Neuron (in vitro differentiated cells): ENCODE data around the gene AGBL4.

Experiments used
- H2AFZ ChIP-seq: one replicate; pipeline ENCODE4 v1.6.1; 2013; ENCODE audit warnings: low read depth, mild to moderate bottlenecking, inconsistent platforms, low read length, moderate library complexity
- H3K27me3 ChIP-seq: one replicate; pipeline ENCODE4 v1.6.1; 2013; ENCODE audit warnings: low read length; ENCODE audit not compliant: insufficient read depth
- H3K36me3 ChIP-seq: one replicate; pipeline ENCODE4 v1.6.1; 2013; ENCODE audit warnings: low read length; ENCODE audit not compliant: insufficient read depth
- H3K4me1 ChIP-seq: one replicate; pipeline ENCODE4 v1.6.1; 2013; ENCODE audit warnings: low read length; ENCODE audit not compliant: insufficient read depth
- H3K4me3 ChIP-seq: 2 replicates; pipeline ENCODE4 v1.5.1; 2013; ENCODE audit warnings: mild to moderate bottlenecking, low read length, moderate library complexity
- H3K9me3 ChIP-seq: one replicate; pipeline ENCODE4 v1.6.1; 2013; ENCODE audit warnings: low read length

AGBL4 gene

DNA sequence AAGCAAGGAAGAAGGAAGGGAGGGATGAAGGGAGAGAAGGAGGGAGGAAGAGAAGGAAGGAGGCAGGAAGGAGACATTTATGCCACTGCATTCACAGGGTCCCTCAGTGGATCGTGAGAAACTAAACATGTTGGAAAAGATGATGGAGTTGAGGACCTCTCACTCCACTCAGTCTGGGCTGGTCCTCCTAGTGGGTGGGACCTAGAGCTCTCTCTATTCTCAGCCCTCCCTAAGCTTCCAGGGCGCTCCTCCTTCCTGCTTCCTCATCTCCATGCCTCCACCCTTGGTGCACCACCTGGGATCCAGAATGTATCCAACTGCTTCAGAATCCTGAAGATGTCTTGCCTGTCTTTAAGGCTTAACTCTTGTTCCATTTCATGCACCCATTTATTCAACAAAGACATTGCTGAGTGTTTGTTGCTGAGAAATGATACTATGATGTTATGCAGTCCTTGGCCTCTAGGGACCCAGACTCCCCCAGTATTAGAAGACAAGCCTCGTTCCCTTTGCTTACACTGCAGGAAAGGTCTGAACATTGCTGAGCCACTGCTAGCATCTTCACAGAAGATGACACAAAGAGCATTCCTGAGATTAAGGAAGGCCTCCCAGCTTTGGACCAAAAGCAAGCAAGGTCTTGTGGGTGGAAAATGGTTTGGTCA is 1335.5 kb downstream of the AGBL4 start:
- Histone ChIP-seq H3K27me3 (no peaks in the 10 kb centered on the region), H3K36me3 (no peaks in the 10 kb centered on the region), H3K9me3 (no peaks in the 10 kb centered on the region), H3K4me3 (no peak overlapping the region), H2AFZ (no peak overlapping the region), H3K4me1 (peaks cover 13% of the 10 kb centered on the region)

DNA sequence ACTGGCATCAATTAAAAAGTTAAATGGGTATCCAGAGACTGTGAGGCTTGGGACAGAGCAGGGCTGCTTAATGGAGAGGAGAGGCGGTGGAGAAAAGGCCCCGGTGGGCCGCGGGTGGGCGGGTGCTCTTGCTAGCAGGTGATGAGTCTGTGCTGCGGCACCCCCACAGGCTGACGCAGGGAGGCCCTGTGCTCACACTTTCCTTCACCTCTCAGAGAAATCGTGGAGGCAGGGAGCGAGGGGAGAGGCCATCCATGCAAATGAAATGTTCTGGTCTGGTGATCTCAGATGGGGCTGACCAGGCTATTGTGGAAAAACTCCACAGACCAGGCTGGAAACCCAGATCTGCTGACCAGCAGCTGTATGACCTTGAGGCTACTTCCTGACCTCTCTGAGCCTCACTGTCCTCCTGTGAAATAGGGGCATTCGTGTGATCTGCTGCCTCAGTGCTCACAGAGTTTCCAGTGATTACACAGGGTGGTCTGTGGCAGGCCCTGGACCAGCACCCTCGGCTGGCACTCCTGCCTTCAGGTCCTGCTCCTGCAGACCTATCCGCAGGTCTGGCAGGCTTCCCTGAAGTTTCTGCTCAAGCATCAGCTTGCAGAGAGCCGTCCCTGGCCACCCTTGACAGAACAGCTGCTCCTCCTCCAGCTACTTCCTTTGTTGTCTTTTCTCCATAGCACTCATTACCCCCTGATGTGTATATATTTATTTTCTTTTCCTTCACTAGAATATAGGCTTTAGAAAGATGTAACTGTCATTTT is 1336.3 kb downstream of the AGBL4 start:
- no peaks in the 10 kb centered on the region for H3K9me3 ChIP-seq
- no peaks in the 10 kb centered on the region for H3K36me3 ChIP-seq
- H2AFZ ChIP-seq: no peak overlapping the region
- no peak overlapping the region for H3K4me3 ChIP-seq
- no peaks in the 10 kb centered on the region for H3K27me3 ChIP-seq
- H3K4me1 ChIP-seq: peaks cover 13% of the 10 kb centered on the region

DNA sequence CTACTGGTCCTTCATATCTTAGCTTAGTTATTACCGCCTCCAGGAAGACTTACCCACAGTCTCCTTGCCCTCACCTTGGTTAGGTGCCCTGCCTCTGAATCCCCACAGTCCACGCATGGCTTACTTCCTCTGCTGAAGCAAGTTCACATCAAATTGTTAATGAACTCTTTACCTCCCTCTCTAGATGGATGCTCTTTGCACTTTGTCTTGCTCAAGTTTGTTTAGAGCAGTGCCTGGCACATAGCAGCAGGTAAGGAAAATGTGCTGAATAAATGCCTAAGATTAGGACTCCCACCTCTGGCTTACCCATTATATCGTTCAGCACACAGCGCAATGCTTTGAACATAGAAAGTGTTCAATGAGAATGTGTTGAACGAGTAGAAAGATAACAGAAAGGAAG is 1337.6 kb downstream of the AGBL4 start:
- H3K36me3 ChIP-seq: no peaks in the 10 kb centered on the region
- no peaks in the 10 kb centered on the region for H3K27me3 ChIP-seq
- H3K9me3 ChIP-seq: no peaks in the 10 kb centered on the region
- H3K4me1 ChIP-seq: peaks cover 13% of the 10 kb centered on the region
- H3K4me3 ChIP-seq: no peak overlapping the region
- no peak overlapping the region for H2AFZ ChIP-seq

DNA sequence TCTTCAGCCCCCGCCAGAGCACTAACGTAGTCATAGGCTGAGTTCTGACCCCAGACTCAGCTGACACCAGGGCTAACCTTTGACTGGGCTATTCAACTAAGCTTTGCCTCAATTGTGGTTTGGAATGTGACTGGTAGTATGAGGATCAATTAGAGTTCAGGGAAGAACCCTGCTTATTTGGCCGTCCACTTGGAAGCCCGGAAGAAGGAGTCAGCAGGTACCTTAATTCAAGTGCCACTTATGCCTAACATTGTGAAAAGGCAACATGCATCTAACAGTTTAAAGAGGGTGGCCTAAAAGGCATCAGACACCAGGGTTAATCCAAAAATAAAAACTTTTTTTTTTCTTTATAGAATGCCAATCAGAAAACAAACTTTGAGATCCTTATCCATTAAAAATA is 1339.4 kb downstream of the AGBL4 start:
- Histone ChIP-seq H3K4me1 (peaks cover 17% of the 10 kb centered on the region), H2AFZ (no peak overlapping the region), H3K27me3 (no peaks in the 10 kb centered on the region), H3K36me3 (no peaks in the 10 kb centered on the region), H3K4me3 (no peak overlapping the region), H3K9me3 (no peaks in the 10 kb centered on the region)

DNA sequence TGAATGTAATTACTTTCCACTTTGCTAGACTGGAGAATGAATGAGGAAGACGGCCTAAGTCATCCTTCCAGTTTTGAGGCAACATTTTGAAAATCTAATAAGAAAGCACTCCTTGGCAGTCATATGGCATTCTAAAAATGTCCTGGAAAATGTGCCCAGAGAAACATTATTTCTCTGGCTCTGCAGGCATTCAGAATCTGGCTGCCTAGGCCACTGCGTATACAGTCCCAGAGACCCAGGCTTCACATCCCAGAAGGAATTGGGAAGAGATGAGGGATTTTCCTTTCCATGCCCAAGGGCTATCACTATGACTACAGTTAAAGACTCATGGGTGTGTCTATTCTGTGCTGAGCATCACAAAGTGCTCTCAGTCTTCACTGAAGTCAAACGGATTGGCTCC is 1339.9 kb downstream of the AGBL4 start:
- Histone ChIP-seq H2AFZ (no peak overlapping the region), H3K36me3 (no peaks in the 10 kb centered on the region), H3K27me3 (no peaks in the 10 kb centered on the region), H3K9me3 (no peaks in the 10 kb centered on the region), H3K4me3 (no peak overlapping the region), H3K4me1 (peaks cover 17% of the 10 kb centered on the region)

DNA sequence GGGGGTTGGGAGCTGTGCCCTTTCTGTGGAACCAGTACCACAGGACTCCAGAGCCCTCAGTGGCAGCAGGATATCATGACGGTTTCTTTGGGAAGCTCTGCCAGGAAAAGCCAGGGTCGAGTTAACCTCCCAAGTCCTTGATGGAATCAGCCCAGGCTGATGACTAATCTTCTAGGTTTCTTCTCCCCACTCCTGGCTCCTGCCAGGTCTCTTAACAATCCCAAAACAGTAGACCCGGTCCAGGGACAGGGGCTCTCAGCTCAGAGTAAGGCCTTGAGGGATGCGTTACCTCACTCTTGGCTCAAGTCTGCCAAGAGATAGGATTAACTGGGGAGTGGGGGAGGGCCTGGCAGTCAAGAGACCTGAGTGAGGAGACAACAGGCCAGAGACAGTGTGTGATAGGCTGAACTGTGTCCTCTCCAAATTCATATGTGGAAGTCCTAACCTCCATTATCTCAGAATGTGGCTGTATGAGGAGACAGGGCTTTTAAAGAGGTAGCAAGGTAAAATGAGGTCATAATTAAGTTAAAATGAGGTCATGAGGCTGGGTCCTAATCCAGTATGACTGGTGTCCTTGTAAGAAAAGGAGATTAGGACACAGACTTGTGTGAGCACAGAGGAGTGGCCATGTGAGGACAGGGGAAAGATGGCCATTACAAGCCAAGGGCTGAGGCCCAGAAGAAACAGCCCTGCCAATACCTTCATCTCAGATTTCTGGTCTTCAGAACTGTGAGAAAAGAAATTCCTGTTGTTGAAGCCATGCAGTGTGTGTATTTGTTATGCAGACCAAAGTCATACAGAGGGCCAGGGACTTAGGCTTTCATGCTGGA is 1342.1 kb downstream of the AGBL4 start:
- H3K9me3 ChIP-seq: no peaks in the 10 kb centered on the region
- no peaks in the 10 kb centered on the region for H3K36me3 ChIP-seq
- no peak overlapping the region for H3K4me3 ChIP-seq
- H3K4me1 ChIP-seq: peaks cover 13% of the 10 kb centered on the region
- no peak overlapping the region for H2AFZ ChIP-seq
- no peaks in the 10 kb centered on the region for H3K27me3 ChIP-seq

DNA sequence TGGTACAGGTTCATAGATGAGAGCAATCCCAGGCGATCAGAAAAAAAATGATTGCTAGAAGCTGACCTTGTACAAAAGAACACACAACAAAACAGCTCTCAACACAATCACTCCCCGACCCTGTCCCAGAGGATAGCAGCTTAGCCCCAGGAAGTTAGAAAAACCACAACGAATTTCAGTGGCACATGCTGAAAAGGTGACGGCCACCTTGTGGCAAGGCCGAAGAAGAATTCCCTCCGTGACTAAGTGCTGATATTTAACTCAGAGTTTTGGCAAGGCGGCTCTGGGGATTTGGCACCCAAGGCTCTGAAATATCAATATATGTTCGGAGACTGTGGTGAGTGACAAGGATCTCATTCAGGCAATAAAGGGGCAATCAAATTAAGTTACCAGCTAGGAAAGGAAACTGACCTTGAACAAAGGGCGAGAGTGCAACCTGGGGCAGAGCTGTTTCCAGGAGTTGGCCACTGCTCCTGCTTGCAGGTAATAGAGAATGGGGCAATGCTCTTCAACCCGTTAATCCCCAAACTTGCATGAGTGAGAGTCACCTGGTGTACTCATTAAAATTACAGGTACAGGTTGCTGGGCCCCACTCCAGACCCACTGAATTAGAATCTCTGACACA is 1343.2 kb downstream of the AGBL4 start:
- no peak overlapping the region for H2AFZ ChIP-seq
- no peaks in the 10 kb centered on the region for H3K9me3 ChIP-seq
- no peaks in the 10 kb centered on the region for H3K36me3 ChIP-seq
- peaks cover 13% of the 10 kb centered on the region for H3K4me1 ChIP-seq
- H3K4me3 ChIP-seq: no peak overlapping the region
- H3K27me3 ChIP-seq: no peaks in the 10 kb centered on the region

DNA sequence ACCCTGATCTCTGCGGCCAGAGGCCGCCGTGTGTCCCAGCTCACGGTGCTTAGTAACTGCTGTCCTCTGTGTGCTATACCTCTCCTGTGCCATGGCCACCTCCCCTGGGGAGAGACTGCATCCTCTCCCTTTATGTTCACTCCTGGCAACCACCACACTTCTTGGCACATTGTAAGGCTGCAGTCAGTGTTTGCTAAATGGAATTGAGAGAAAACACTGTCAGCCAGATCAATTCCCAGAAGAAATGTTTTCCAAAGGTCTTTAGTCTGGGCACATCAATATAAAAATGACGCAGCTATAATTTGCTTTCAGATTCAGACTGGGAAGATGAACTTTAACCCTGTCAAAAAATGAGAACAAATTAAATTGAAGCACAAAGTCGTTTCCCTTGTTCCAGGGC is 1343.9 kb downstream of the AGBL4 start:
- no peaks in the 10 kb centered on the region for H3K9me3 ChIP-seq
- H3K4me3 ChIP-seq: no peak overlapping the region
- no peaks in the 10 kb centered on the region for H3K27me3 ChIP-seq
- no peaks in the 10 kb centered on the region for H3K36me3 ChIP-seq
- no peak overlapping the region for H2AFZ ChIP-seq
- H3K4me1 ChIP-seq: peaks cover 12% of the 10 kb centered on the region

DNA sequence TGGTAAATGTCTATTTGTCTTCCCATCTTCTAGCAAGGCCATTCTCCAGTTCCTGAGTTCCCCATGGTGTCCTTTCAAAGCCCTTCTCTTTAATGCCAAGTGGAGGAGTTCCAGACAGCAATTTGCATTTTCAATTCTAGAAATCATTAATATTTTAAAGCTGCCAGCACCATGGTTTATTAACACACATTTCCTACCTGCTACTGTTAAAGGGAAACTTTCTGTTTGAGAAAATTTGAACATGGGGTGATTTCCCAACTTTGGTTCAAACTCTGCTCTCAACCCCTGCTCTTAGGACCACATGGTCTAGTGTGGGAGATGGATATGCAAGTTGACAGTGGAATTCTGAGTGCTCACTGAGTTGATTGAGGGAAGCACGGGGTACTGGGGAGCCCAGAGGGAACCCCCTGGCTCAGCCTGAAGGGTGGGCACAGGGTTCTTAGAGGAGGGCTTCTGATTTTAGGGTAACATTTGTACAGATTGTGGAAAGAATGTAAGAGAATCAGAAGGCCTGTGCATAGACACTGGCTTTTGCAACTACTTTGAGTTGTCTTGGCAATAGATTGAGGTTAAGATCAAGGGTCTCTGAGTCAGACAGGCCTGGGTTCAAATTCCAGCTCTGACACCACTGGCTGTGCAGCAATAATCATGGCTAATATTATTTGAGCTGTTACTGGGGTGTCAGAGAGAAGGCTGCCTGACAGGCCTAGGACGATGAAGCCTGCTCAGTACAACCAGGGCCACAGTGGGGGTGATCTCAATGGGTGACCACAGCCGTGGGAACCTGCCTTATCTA is 1344.8 kb downstream of the AGBL4 start:
- Histone ChIP-seq H3K4me3 (no peak overlapping the region), H3K36me3 (no peaks in the 10 kb centered on the region), H3K9me3 (no peaks in the 10 kb centered on the region), H3K4me1 (peaks cover 5% of the 10 kb centered on the region), H2AFZ (no peak overlapping the region), H3K27me3 (no peaks in the 10 kb centered on the region)

DNA sequence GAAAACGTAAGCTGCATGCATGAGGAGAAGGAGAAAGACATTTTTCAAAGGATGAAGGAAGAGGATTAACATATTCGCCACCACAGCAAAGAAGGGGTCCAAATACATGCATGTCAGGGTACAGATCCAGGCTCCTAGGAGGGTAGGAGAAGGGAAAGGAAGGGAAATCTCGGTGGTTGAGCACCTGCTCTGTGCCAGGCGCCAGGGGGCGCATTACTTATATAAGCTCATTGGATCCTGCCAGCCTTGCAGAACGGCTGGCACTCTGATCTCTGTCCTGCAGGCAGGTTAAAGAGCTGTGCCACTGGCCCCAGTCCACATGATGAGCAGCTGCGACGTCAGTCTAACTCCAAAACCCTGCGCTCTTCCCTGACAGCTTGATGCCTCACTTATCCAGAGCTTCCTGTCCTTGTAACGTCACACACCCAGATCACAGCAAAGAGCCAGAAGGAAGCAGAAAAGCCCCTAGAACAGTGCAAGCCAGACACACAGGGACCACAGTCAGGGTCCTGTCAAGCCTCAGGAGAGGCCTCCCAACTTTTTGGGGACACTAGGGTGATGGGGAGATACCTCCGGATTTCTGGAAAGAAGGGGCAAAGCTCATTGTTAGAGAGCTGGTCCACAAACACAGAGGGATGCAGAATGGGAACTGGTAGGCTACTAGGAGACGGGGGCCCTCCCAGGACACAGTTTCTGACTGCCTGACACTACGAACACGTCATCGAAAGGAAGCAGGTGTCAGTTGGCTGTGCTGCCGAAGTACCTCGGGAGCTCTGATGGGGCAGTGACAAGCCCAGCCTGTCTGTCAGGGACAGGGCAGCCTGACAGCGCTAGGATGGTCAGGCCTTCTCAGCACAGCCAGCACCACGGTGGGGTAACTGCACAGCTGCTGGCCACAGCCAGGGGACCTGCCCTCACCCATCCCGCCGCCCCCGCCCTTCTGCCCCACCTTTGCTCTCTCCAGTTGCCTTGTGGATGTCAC is 1346.2 kb downstream of the AGBL4 start:
- H3K4me3 ChIP-seq: no peak overlapping the region
- H3K27me3 ChIP-seq: no peaks in the 10 kb centered on the region
- no peaks in the 10 kb centered on the region for H3K36me3 ChIP-seq
- H3K9me3 ChIP-seq: no peaks in the 10 kb centered on the region
- H3K4me1 ChIP-seq: peaks cover 4% of the 10 kb centered on the region
- no peak overlapping the region for H2AFZ ChIP-seq

DNA sequence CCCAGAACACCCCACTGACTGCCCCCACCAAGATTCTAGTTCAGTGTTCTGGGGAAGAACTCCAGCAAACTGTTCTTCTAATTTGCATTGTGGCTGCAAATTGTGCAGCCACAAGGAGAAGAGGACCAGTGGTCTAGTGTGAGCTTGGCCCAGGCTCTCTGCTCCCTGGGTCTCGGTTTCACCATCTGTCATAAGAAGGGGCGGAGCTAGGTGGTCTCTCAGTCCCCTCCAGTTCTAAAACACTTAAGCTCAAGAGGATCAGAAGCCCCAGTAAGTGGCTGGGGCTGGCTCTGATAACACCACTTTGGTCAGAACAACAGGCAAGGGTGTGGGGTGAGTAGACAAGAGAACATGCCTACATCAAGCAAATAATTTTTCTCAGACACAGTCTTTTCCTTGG is 1346.9 kb downstream of the AGBL4 start:
- peaks cover 4% of the 10 kb centered on the region for H3K4me1 ChIP-seq
- H3K9me3 ChIP-seq: no peaks in the 10 kb centered on the region
- H2AFZ ChIP-seq: no peak overlapping the region
- H3K4me3 ChIP-seq: no peak overlapping the region
- H3K27me3 ChIP-seq: no peaks in the 10 kb centered on the region
- H3K36me3 ChIP-seq: no peaks in the 10 kb centered on the region
